ENCODE data around the gene ARSG. TPM values are rescaled to one million over a fixed set of nuclear protein-coding genes. Genes with fewer than 3 reads are reported as not detected.

The ARSG gene
- total and polyA plus RNA-seq, 2 experiments from 2014 or later = 1.7 to 5.1 TPM

GRCh38 chr17:68440526-68440925, 149.2 kb downstream of the ARSG start:
- H3K9me3 Mint-ChIP-seq = no peaks in the 10 kb centered on the region

More at GRCh38 chr17:68440526-68440925, 149.2 kb downstream of the ARSG start:
- Histone ChIP-seq H3K4me2 (no peak overlapping the region), H3K4me1 (ENCODE audit: insufficient read depth) (no peaks in the 10 kb centered on the region), H3F3A (replicated peaks; ENCODE audit: low read depth) (no peaks in the 10 kb centered on the region), H3K27ac (ENCODE audit: low read depth) (no peak overlapping the region), H3K36me3 (ENCODE audit: insufficient read depth) (no peaks in the 10 kb centered on the region), H2AFZ (no peak overlapping the region), H3K79me2 (replicated peaks; ENCODE audit: insufficient read depth) (no peaks in the 10 kb centered on the region), H3K27me3 (ENCODE audit: insufficient read depth) (no peaks in the 10 kb centered on the region), H3K9me2 (ENCODE audit: insufficient read depth) (no peaks in the 10 kb centered on the region), H4K20me1 (replicated peaks; ENCODE audit: insufficient read depth) (no peaks in the 10 kb centered on the region), H3K4me3 (no peak overlapping the region)
- H3K4me1 Mint-ChIP-seq = peaks cover 10% of the 10 kb centered on the region
- no peak for TF ChIP-seq ZNF331 (CRISPR knock-in tag; IDR thresholded peaks at IDR 0.05; ENCODE audit: low read depth)
- TF ChIP-seq ZNF462 (CRISPR knock-in tag; IDR thresholded peaks at IDR 0.05) = no peak
- no peak for TF ChIP-seq NANOG (IDR thresholded peaks at IDR 0.05; ENCODE audit: borderline replicate concordance)
- no peak for TF ChIP-seq POLR2AphosphoS5 (IDR thresholded peaks at IDR 0.05; ENCODE audit: low read depth)
- TF ChIP-seq CTCF (conservative IDR thresholded peaks at IDR 0.05; ENCODE audit: low read depth in 2 of 2) = no peak
- TF ChIP-seq EZH2 (IDR thresholded peaks at IDR 0.05; ENCODE audit: low read depth, unreplicated experiment) = no peak
- no peak for TF ChIP-seq ZNF114 (CRISPR knock-in tag; IDR thresholded peaks at IDR 0.05)
- no peak for TF ChIP-seq EZH2phosphoT487 (IDR thresholded peaks at IDR 0.05; ENCODE audit: unreplicated experiment)
- TF ChIP-seq JUNB (IDR thresholded peaks at IDR 0.05; ENCODE audit: unreplicated experiment) = no peak
- TF ChIP-seq REST (IDR thresholded peaks at IDR 0.05; ENCODE audit: unreplicated experiment) = no peak
- no peak for TF ChIP-seq CREB1 (CRISPR knock-in tag; IDR thresholded peaks at IDR 0.05; ENCODE audit: low read depth)
- TF ChIP-seq ETS1 (IDR thresholded peaks at IDR 0.05) = no peak
- no peak for TF ChIP-seq STAT1 (IDR thresholded peaks at IDR 0.05; ENCODE audit: unreplicated experiment)
- H3K27me3 Mint-ChIP-seq (ENCODE audit: insufficient read depth, low read depth, poor library complexity) = peaks cover 2% of the 10 kb centered on the region
- ATAC-seq = no peak
- H3K36me3 Mint-ChIP-seq (ENCODE audit: low read depth) = peaks cover 2% of the 10 kb centered on the region; the same call in 1 of the 3 replicates
- DNase-seq (ENCODE audit: low spot score) = no peak
- no peak overlapping the region for H3K4me3 Mint-ChIP-seq
- H3K27ac Mint-ChIP-seq = no peak overlapping the region
